Measurements from ENCODE around the gene TMEM35A. TPM values are rescaled to one million over a fixed set of nuclear protein-coding genes. Genes with fewer than 3 reads are reported as not detected.

The TMEM35A gene
- total RNA-seq, 1 experiment from 2014 or later: not detected

- ChIA-PET CTCF (no interaction called here), POLR2A (no interaction called here)
- no peak overlapping the region for H3K27ac Mint-ChIP-seq (ENCODE audit: low read depth, unreplicated experiment)
- intact Hi-C loops (cut with micrococcal nuclease): no loop called here
- H3K9me3 Mint-ChIP-seq (ENCODE audit: unreplicated experiment): no peaks in the 10 kb centered on the region
- no TSS peak for BruUV-seq (replicated peaks)
- TF ChIP-seq, protein P1, sequence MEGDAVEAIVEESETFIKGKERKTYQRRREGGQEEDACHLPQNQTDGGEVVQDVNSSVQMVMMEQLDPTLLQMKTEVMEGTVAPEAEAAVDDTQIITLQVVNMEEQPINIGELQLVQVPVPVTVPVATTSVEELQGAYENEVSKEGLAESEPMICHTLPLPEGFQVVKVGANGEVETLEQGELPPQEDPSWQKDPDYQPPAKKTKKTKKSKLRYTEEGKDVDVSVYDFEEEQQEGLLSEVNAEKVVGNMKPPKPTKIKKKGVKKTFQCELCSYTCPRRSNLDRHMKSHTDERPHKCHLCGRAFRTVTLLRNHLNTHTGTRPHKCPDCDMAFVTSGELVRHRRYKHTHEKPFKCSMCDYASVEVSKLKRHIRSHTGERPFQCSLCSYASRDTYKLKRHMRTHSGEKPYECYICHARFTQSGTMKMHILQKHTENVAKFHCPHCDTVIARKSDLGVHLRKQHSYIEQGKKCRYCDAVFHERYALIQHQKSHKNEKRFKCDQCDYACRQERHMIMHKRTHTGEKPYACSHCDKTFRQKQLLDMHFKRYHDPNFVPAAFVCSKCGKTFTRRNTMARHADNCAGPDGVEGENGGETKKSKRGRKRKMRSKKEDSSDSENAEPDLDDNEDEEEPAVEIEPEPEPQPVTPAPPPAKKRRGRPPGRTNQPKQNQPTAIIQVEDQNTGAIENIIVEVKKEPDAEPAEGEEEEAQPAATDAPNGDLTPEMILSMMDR (IDR thresholded peaks at IDR 0.05; ENCODE audit: unreplicated experiment): no peak
- H3K27me3 Mint-ChIP-seq (ENCODE audit: insufficient read depth, unreplicated experiment): peaks cover 48% of the 10 kb centered on the region
- DNase-seq (ENCODE audit: unreplicated experiment): no peak
- no peaks in the 10 kb centered on the region for H3K36me3 Mint-ChIP-seq (ENCODE audit: insufficient read depth, unreplicated experiment)
- H3K4me1 Mint-ChIP-seq (ENCODE audit: insufficient read depth, unreplicated experiment): no peaks in the 10 kb centered on the region
- no peak overlapping the region for H3K4me3 Mint-ChIP-seq (ENCODE audit: unreplicated experiment)
These were observed 2.6 kb downstream of the TMEM35A start for GRCh38 chrX:101081231-101081630.

DNA sequence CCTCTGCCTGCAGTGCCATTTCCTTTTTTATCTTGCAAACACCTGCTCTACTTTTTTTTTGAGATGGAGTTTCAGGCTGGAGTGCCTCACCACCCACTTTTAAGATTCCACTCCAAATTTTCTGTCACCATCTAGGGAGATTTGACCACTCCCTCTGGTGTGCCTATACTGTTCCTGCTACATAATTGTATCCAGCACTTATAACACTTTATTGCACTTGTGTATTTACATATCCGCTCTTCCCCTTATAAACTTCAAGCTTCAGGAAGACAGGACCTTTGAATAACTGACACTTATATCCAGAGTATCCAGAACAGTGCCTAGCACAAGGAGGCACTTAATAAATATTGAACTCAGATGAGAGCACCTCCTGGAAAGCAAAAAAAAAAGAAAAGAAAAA is 13.1 kb downstream of the TMEM35A start:
- BruUV-seq (replicated peaks): no TSS peak
- Mint-ChIP-seq H3K27me3 (ENCODE audit: insufficient read depth, unreplicated experiment) (peaks cover 59% of the 10 kb centered on the region), H3K36me3 (ENCODE audit: insufficient read depth, unreplicated experiment) (no peaks in the 10 kb centered on the region), H3K4me1 (ENCODE audit: insufficient read depth, unreplicated experiment) (no peaks in the 10 kb centered on the region), H3K9me3 (ENCODE audit: unreplicated experiment) (no peaks in the 10 kb centered on the region), H3K4me3 (ENCODE audit: unreplicated experiment) (no peak overlapping the region), H3K27ac (ENCODE audit: low read depth, unreplicated experiment) (no peak overlapping the region)
- TF ChIP-seq, protein P1 (IDR thresholded peaks at IDR 0.05; ENCODE audit: unreplicated experiment): no peak
- intact Hi-C loops (cut with micrococcal nuclease): loop anchor here (10.0 kb wide), 1 partner anchor 197 kb away; no protein-coding TSS in a partner anchor
- ChIA-PET CTCF (interaction anchor here (0.6 kb wide), 2 partner anchors 9 to 208 kb away, joined by 3 to 4 read pairs; no protein-coding TSS in a partner anchor), POLR2A (no interaction called here)
- DNase-seq (ENCODE audit: unreplicated experiment): no peak

DNA sequence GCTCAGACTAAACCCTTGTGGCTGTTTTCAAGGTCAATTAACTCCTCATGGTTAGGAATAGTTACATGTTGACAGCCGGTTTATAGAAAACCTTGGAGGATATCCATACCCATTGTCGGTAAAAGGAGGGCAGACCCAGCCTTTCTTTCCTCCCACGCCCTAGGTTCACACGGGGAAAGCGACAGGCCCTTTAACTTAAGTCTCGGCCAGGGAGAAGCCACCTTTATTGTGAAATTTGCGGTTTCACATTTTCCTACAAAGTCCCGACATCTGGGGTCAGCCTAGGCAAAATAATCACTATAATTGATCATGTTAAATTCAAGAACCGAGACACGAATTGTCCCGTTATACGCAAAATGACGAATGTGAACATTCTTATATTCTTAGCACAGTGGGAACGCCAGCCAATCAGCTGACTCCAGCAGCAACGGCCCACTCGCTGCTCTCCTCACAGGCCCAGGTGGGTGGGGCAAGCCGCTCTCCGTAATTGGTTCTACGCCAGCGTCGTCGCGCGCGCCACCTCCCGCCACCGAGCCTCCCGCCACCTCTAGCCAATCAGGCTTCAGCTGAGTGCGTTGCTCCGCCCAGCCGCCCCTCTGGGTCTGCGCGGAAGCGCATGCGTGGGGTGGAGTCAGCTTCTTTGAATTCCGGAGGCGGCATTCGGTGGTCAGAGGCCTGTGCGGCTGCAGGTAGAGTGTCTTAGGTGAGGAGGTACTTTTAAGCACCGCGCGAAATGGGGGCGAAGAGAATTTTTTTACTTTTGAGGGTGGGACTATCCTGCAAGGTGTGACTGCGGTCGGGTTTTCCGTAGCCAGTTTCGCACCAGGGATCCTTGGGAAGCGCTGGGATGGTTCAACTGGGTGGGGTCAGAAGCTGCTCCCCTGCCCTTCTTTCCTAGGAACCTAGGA is 19.1 kb downstream of the TMEM35A start, which contains the start of gene CENPI:
TSS of gene CENPI (plus strand) at position 659 of the 908 bp plus-strand sequence. CDS start 2,867 bp downstream, outside the sequence.
- Mint-ChIP-seq H3K4me1 (ENCODE audit: insufficient read depth, unreplicated experiment) (no peaks in the 10 kb centered on the region), H3K4me3 (ENCODE audit: unreplicated experiment) (peak within 1 kb of the TSS; percentile 90), H3K36me3 (ENCODE audit: insufficient read depth, unreplicated experiment) (no peaks in the 10 kb centered on the region), H3K9me3 (ENCODE audit: unreplicated experiment) (no peaks in the 10 kb centered on the region), H3K27me3 (ENCODE audit: insufficient read depth, unreplicated experiment) (peaks cover 45% of the 10 kb centered on the region), H3K27ac (ENCODE audit: low read depth, unreplicated experiment) (peak within 1 kb of the TSS; percentile 68)
- ChIA-PET POLR2A (interaction anchor here (0.6 to 1.0 kb wide), 5 partner anchors 9 to 293 kb away, joined by 3 to 5 read pairs (median 4); partner anchors contain the start of gene RPL36A), CTCF (interaction anchor here (0.6 kb wide), 2 partner anchors 10 to 103 kb away, joined by 3 read pairs; no protein-coding TSS in a partner anchor)
- peak; percentile 89 for DNase-seq (ENCODE audit: unreplicated experiment)
- intact Hi-C loops (cut with micrococcal nuclease): loop anchor here (10.0 kb wide), 1 partner anchor 203 kb away; no protein-coding TSS in a partner anchor
- TF ChIP-seq, protein P1 (IDR thresholded peaks at IDR 0.05; ENCODE audit: unreplicated experiment): no peak
- BruUV-seq (replicated peaks): no TSS peak

DNA sequence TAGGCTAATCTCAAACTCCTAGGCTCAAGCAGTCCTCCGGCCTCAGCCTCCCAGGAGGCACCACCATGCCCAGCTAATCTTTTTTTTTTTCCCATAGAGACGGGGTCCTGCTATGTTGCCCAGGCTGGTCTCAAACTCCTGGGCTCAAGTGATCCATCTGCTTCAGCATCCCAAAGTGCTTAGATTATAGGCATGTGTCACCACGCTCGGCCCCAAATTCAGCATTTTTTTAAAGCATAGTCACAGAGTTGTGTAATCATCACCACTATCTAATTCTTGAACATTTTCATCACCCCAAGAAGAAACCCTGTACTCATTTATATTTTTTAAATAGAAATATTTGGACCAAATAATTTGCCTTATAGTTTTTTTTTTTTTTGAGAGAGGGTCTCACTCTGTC is 29.6 kb downstream of the TMEM35A start:
- DNase-seq (ENCODE audit: unreplicated experiment): peak; percentile 7
- H3K9me3 Mint-ChIP-seq (ENCODE audit: unreplicated experiment): no peaks in the 10 kb centered on the region
- TF ChIP-seq, protein P1 (IDR thresholded peaks at IDR 0.05; ENCODE audit: unreplicated experiment): no peak
- H3K27me3 Mint-ChIP-seq (ENCODE audit: insufficient read depth, unreplicated experiment): peaks cover 12% of the 10 kb centered on the region
- no peak overlapping the region for H3K27ac Mint-ChIP-seq (ENCODE audit: low read depth, unreplicated experiment)
- peaks cover 11% of the 10 kb centered on the region for H3K36me3 Mint-ChIP-seq (ENCODE audit: insufficient read depth, unreplicated experiment)
- intact Hi-C loops (cut with micrococcal nuclease): no loop called here
- BruUV-seq (replicated peaks): no TSS peak
- CTCF ChIA-PET: no interaction called here
- H3K4me3 Mint-ChIP-seq (ENCODE audit: unreplicated experiment): no peak overlapping the region
- no peaks in the 10 kb centered on the region for H3K4me1 Mint-ChIP-seq (ENCODE audit: insufficient read depth, unreplicated experiment)
- POLR2A ChIA-PET: no interaction called here
